Suprapubic skin (tissue), 3 donors: Measurements from ENCODE around the gene ALLC.

ENCODE experiments used
- CTCF ChIP-seq, 2 donors: fragments of 200-600 bp in 1 of 2; fragments of 450-650 bp in 1 of 2; sonication (generic) in 1 of 2; IDR thresholded peaks; one replicate each; pipeline ENCODE4 v1.5.1; 2016 to 2019; ENCODE audit warnings: antibody characterized with exemption in 2 of 2, mild to moderate bottlenecking in 1 of 2, moderate library complexity in 1 of 2
- EP300 ChIP-seq: sonication (generic); formaldehyde crosslinking; IDR thresholded peaks from one replicate; pipeline ENCODE4 v1.6.1; 2017; ENCODE audit warnings: antibody characterized with exemption
- POLR2A ChIP-seq, 2 donors: fragments of 450-650 bp; IDR thresholded peaks; one replicate each; pipeline ENCODE4 v1.6.1; 2017; ENCODE audit warnings: antibody characterized with exemption in 2 of 2, mild to moderate bottlenecking in 2 of 2, moderate library complexity in 2 of 2

DNA sequence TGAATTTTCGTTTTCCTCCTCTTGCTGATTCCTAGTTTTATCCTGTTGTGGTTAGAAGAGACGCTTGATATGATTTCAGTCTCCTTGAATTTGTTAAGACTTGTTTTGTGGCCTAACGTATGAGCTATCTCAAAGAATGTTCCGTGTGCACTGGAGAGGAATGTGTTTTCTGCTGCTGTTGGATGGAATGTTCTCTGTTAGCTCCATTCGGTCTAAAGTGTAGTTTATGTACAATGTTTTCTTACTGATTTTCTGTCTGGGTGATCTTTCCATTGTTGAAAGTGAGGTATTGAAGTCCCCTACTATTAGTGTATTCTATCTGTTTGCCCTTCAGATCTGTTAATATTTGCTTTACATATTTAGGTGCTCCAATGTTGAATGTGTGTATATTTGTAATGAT is 37.2 kb upstream of the ALLC start:
- TF ChIP-seq CTCF (IDR thresholded peaks at IDR 0.05) (no peak), POLR2A (IDR thresholded peaks at IDR 0.05) (no peak), EP300 (no peak)
